Ramos (cell line): ENCODE data around the gene MIB2.

Experiments
- in situ Hi-C: fragments of 300-500 bp; cut with MboI; formaldehyde crosslinking; loops from one replicate; pipeline ENCODE4 v1.14.3; 2022; ENCODE audit warnings: low sequenced_read_pairs; ENCODE audit not compliant: unreplicated experiment

Gene MIB2

GRCh38 chr1:1610796-1611195, 4.5 kb upstream of the MIB2 start:
- in situ Hi-C loops: loop anchor here (25.0 kb wide), 1 partner anchor 777 kb away; the partner anchor contains the start of genes MORN1 and RER1

DNA sequence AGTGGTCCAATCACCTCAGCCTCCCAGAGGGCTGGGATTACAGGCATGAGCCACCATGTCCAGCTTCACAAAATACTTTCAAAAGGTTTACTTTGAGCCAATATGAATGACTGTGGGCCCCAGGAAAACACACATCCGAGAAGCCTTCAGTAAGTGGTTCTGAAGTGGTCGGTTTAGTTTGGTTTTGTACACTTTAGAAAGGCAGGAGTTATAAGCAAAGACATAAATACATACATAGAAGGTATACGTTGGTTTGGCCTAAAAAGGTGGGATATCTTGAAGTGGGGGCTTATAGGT, 3.2 kb upstream of the MIB2 start:
- in situ Hi-C loops: loop anchor here (25.0 kb wide), 1 partner anchor 775 kb away; the partner anchor contains the start of genes MORN1 and RER1

GRCh38 chr1:1613509-1614082, 1.7 kb upstream of the MIB2 start:
- in situ Hi-C loops: loop anchor here (25.0 kb wide), 1 partner anchor 774 kb away; the partner anchor contains the start of genes MORN1 and RER1

DNA sequence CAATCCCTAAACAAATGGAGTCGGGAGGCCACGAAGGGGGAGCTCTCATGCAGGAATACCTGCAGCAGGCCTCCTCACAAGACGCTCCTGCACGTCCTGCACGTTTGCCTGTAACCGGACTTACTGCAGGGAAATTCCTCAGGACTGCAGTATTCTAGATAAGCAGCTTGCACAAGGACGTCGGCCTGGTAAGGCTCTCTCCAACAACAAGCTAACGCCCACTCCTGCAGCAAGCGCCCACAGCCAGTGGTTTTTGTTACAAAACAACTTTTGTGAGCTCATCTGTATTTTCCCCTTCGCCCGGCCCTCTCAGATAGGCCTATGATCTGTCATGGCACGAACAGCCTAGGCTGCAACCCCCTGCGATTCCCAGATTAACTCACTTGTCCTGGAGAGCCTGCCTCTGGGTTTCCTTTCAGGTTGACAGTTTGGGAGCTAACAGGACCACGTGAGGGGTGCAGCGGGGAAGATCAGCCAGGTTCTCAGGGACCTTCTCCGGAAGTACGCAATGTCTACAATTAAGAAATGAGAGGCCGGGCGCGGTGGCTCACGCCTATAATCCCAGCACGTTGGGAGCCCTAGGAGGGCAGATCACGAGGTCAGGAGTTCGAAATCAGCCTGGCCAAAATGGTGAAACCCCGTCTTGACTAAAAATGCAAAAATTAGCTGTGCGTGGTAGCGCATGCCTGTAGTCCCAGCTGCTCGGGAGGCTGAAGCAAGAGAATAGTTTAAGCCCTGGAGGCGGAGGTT, 921 bp upstream of the MIB2 start:
- in situ Hi-C loops: loop anchor here (25.0 kb wide), 1 partner anchor 773 kb away; the partner anchor contains the start of genes MORN1 and RER1

DNA sequence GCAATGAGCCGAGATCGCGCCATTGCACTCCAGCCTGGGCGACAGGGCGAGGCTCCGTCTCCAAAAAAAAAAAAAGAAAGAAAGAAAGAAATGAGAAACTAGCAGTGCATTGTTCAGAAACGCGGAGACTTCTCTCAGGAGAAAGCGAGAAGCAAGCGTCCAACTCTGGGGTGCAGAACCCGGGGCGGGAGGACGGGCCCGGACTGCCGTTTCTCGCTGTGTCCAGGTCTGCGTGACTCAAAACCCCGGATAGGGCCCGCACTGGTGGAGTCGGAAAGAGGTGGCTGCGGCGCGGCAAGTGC, 395 bp upstream of the MIB2 start:
- in situ Hi-C loops: loop anchor here (25.0 kb wide), 1 partner anchor 772 kb away; the partner anchor contains the start of genes MORN1 and RER1

DNA sequence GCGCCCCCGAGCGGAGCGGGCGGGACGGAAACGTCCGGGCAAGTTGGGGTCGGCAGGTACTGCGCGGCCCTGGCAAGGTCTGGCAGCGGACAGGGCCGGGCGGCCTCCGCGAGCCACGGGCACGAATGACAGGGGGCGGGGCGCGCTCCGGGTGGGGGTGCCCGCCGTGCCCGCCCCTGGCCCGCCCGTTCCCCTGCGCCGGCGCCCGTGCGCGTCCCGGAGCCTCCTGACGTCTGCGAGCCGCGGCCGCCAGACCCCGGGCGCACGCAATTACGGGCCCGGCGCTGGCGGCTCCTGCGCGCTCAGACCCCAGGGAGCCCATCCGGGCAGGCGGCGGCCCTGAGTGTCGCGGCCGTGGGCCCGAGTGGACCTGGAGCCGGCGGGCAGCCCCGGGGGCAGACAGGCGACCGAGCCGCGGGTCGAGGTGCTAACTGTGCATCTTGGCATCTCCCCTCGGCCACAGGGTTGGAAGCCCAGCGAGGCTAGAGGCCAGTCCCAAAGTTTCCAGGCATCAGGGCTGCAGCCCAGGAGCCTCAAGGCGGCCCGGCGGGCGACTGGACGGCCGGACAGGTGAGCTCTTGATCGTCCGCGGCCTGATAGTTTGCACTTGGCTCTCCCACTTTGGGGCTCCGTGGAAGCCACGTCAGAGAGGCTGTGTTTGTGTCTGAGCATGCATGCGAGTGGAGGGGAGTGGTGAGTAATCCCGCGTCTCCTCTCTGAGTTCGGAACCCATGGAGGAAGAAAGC, 918 bp downstream of the MIB2 start:
- in situ Hi-C loops: loop anchor here (25.0 kb wide), 1 partner anchor 771 kb away; the partner anchor contains the start of genes MORN1 and RER1

DNA sequence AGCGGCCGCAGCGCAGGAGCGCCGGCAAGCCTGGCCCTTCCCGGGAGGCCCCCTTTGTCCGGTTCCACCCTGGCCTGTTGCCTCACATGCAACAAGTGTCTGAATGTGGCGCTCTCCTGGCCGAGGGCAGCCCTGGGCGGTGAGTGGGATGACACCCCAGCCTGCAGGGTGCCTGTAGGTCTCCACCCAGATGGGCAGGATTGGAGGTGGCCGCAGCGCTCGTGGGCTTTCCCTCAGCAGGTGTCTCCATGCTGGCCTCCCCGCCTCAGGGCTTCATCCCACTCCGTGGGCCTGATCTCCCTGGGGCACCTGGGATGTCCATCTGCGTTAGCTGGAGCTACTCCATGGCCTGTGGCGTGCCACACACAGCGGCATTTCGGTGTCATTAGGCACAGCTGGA, 1.5 kb downstream of the MIB2 start:
- in situ Hi-C loops: loop anchor here (25.0 kb wide), 1 partner anchor 770 kb away; the partner anchor contains the start of genes MORN1 and RER1

- in situ Hi-C loops: loop anchor here (25.0 kb wide), 1 partner anchor 770 kb away; the partner anchor contains the start of genes MORN1 and RER1
These were observed 2.2 kb downstream of the MIB2 start for GRCh38 chr1:1617516-1617915.

- in situ Hi-C loops: loop anchor here (25.0 kb wide), 1 partner anchor 769 kb away; the partner anchor contains the start of genes MORN1 and RER1
These were observed 2.6 kb downstream of the MIB2 start for GRCh38 chr1:1617925-1618324.

GRCh38 chr1:1618396-1619068, 3.2 kb downstream of the MIB2 start:
- in situ Hi-C loops: loop anchor here (25.0 kb wide), 1 partner anchor 769 kb away; the partner anchor contains the start of genes MORN1 and RER1

DNA sequence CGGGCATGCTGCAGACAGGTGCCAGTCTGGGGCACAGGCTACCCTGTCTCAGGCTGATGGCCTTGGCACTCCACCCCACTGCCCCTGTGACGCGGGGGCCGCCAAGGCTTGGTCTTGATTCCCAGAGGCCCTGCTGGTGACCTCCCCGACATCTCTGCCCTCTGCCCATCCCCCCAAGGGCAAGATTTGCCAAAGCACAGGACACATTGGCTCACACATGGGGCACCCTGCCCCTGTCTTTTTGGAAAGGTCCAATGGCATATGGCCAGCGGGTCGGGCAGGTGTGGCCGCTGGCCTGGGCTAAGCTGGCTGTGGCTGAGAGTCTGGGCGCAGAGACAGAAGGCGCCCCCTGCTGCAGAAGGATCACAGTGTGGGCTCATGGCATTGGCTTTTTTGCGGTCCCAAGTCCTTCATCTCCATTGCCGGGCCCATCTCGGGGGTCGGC, 4.6 kb downstream of the MIB2 start:
- in situ Hi-C loops: loop anchor here (25.0 kb wide), 1 partner anchor 767 kb away; the partner anchor contains the start of genes MORN1 and RER1

DNA sequence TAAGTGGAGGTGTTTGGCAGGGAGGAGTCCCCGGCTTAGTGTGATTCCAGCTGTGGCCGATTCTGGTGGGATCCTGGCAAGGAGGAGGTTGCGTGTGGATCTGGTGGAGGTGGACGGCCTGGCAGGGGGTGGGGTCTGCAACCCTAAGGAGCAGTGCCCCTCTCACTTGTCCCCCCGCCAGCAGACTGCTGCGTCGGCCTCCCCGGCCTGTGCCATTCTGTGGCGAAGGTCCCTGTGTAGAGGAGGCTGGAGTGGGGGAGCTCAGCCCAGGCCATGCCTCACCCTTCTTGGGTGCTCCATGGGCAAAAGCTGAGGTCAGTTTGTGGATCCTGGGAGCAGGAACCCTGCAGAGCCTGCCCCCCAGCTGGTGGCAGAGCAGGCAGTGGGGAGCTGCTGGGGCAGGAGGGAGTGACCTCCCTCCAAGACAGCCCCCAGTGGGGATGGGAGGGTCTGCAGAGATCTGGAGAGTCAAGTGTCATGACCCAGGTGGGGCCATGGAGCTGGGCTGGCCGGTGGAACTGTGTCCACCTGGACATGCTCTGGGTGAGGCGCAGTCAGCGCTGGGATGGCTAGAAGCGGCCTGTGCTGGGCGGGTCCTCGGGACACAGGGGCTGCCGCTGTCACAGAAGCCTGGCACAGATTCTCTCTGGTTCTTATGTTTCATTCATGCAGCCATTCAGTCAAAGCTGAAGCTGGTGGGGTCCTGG, 5.3 kb downstream of the MIB2 start:
- in situ Hi-C loops: loop anchor here (25.0 kb wide), 1 partner anchor 767 kb away; the partner anchor contains the start of genes MORN1 and RER1

DNA sequence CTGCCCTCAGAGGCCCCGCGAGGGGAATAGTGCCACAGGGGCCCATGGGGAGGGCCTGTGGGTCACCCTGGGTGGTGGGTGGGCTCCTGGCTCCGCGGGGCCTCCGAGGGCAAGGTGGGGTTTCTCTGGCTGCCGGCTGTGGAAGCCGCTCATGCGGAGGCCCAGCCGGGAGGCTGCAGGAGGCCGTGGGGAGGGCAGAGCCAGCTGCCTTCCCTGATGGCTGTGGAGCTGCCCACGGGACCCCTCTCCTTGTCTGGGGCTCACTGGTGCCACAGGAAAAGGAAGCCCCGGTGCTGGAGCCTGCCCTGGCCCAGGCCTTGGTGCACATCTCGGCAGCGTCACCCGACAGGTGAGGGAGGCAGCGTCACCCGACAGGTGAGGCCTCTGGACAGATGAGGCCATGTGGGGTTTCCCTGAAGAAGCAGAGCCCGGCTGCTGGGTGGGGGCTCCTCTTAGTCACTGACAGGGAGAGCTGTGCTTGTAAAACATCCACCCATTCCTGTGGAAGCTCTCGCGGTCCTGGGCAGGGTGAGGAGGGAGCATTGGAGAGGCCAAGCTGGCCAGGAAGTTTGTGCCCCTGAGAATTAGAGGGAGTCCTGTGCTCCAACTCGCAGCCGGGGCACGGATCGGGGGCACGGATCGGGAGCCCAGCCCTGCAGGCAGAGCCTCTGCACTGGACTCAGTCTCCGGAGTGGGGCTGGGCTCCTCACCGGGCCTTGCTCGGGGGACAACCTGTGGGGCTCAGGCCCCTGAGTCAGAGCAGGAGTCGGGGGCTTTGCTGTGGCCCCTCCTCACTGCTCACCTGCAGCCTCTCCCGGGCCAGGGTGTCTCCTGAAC, 6.1 kb downstream of the MIB2 start:
- in situ Hi-C loops: loop anchor here (25.0 kb wide), 1 partner anchor 766 kb away; the partner anchor contains the start of genes MORN1 and RER1

DNA sequence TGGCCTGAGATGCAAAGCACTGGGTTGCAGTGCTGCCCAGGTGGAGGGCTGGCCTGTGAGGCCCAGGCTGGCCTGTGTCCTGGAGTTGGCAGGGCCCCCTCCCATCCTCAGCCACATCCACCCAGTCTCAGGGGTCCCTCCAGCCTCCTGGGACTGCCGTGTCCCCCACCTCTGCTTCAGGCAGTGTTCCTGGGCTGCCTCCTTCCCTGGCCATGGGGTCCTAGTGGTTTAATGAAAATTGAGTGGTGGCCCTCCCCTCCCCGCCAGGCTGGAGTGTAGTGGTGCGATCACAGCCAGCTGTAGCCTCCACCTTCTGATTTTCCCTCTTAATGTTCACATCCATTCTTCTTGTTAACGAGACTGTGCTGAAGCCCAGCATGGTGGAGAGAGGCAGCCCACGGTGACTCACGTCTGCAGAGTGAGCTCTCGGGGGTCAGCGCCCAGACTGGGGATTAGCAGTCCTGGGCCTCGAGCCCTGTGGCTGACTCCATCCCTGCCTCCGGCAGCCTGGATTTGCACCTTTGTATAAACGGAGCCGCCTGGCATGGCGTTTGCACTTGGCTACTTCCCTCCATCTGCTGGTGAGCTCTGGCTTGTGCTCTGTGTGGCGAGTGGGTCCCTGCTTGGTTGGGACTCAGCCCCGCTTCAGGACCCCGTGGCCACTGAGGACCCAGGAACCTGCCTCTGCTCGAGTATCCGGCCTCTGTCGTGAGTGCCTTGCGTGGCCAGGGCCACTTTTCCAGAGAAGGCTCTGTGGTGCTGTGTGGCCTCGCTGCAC, 6.9 kb downstream of the MIB2 start:
- in situ Hi-C loops: loop anchor here (25.0 kb wide), 1 partner anchor 765 kb away; the partner anchor contains the start of genes MORN1 and RER1

GRCh38 chr1:1622788-1623094, 7.4 kb downstream of the MIB2 start:
- in situ Hi-C loops: loop anchor here (25.0 kb wide), 1 partner anchor 765 kb away; the partner anchor contains the start of genes MORN1 and RER1

- in situ Hi-C loops: loop anchor here (25.0 kb wide), 1 partner anchor 764 kb away; the partner anchor contains the start of genes MORN1 and RER1
These were observed 7.9 kb downstream of the MIB2 start for GRCh38 chr1:1623181-1623630.
